Transverse colon (tissue), 4 donors: ENCODE results near the gene TNS1. TPM values are rescaled to one million over a fixed set of nuclear protein-coding genes. Genes with fewer than 3 reads are reported as not detected.

Experiments used
- DNase-seq: peaks from one replicate; pipeline ENCODE4 v3.0.0-alpha.2; 2019
- H3K27ac ChIP-seq, 4 donors: fragments of 200-600 bp; sonication (generic); 2 replicates each; pipeline ENCODE4 v1.5.1; 2016 to 2018; ENCODE audit warnings: inconsistent platforms in 4 of 4
- H3K27me3 ChIP-seq: fragments of 200-600 bp; sonication (generic); 2 replicates; pipeline ENCODE4 v1.5.1; 2017; ENCODE audit warnings: inconsistent platforms
- H3K36me3 ChIP-seq, 4 donors: fragments of 200-600 bp; sonication (generic); 2 replicates each; pipeline ENCODE4 v1.5.1; 2017 to 2019; ENCODE audit warnings: inconsistent platforms in 4 of 4
- H3K4me1 ChIP-seq, 4 donors: fragments of 200-600 bp; sonication (generic); 2 replicates each; pipeline ENCODE4 v1.5.1; 2017 to 2020; ENCODE audit warnings: inconsistent platforms in 4 of 4
- H3K4me3 ChIP-seq, 4 donors: fragments of 200-600 bp; sonication (generic); 1 replicate in 1 of 4; 2 replicates in 3 of 4; pipeline versions ENCODE4 v1.5.1 to v1.6.1; 2017 to 2019; ENCODE audit warnings: inconsistent platforms in 4 of 4
- H3K9me3 ChIP-seq, 2 donors: fragments of 200-600 bp; sonication (generic); 2 replicates each; pipeline ENCODE4 v1.5.1; 2017 to 2019; ENCODE audit warnings: inconsistent platforms in 2 of 2
- CTCF ChIP-seq, 5 experiments: fragments of 200-600 bp in 3 of 5; fragments of 450-650 bp in 2 of 5; sonication (generic) in 3 of 5; IDR thresholded peaks; 1 replicate in 2 of 5; 2 replicates in 3 of 5; pipeline ENCODE4 v1.5.1; 2016 to 2017; ENCODE audit warnings: antibody characterized with exemption in 5 of 5, inconsistent platforms in 3 of 5, mild to moderate bottlenecking in 2 of 5, moderate library complexity in 1 of 5
- EP300 ChIP-seq: sonication (generic); formaldehyde crosslinking; IDR thresholded peaks from one replicate; pipeline ENCODE4 v1.6.1; 2017; ENCODE audit warnings: antibody characterized with exemption, low read depth
- POLR2A ChIP-seq: fragments of 450-650 bp; IDR thresholded peaks from one replicate; pipeline ENCODE4 v1.6.1; 2016; ENCODE audit warnings: antibody characterized with exemption, mild to moderate bottlenecking, moderate library complexity
- POLR2AphosphoS5 ChIP-seq, 3 donors: sonication (generic); formaldehyde crosslinking; IDR thresholded peaks; one replicate each; pipeline ENCODE4 v1.6.1; 2016; ENCODE audit warnings: antibody characterized with exemption in 3 of 3
- WGBS, 2 donors: methylation state at CpG; one replicate each; pipeline ENCODE4 v1.1.5; 2018; ENCODE audit warnings: low coverage in 1 of 2; 5-methylcytosine and 5-hydroxymethylcytosine counted together
- in situ Hi-C, 4 donors: fragments of 200-750 bp; cut with MboI; loops; one replicate each; pipeline versions ENCODE4 v1.15.0 to v1.15.1; 2017; ENCODE audit warnings: low sequenced_read_pairs in 3 of 4, low pct_ligation_motif_present in 1 of 4, low pct_unique_long_range_greater_than_20kb in 1 of 4
- intact Hi-C: fragments of 100-400 bp; cut with DNase I; formaldehyde crosslinking; loops from one replicate; pipeline ENCODE4 v1.15.1; 2023; ENCODE audit warnings: low total_unique reads
- total RNA-seq, 4 donors: library from RNA; depleted of rRNA; stranded (reverse); fragments of >200 nt; gene quantifications; one replicate each; pipeline ENCODE4 v1.1.0, GENCODE V29; 2016

The TNS1 gene
- total RNA-seq, 4 donors from 2014 or later: 101 to 487 (median 231) TPM

- no peak for DNase-seq
- in situ Hi-C loops (no loop called here), intact Hi-C loops (no loop called here)
- H3K4me3 ChIP-seq: no peak overlapping the region
- H3K27me3 ChIP-seq: no peaks in the 10 kb centered on the region
- WGBS, 2 donors: 68 to 83% methylated on average over 3 to 4 of the region's 4 CpGs
- H3K27ac ChIP-seq: peak overlapping the region in 1 of 4 donors; percentile 73
- H3K36me3 ChIP-seq: no peaks in the 10 kb centered on the region
- H3K4me1 ChIP-seq: peaks cover 0 to 29% (median 19%) of the 10 kb centered on the region in 4 donors
- TF ChIP-seq POLR2A: no peak
- no peak for TF ChIP-seq EP300
- TF ChIP-seq POLR2AphosphoS5 (IDR thresholded peaks at IDR 0.05): no peak
- TF ChIP-seq CTCF (IDR thresholded peaks at IDR 0.05): no peak
- H3K9me3 ChIP-seq: no peaks in the 10 kb centered on the region
Measured at GRCh38 chr2:217820904-217821303, 181.9 kb downstream of the TNS1 start.

GRCh38 chr2:217820091-217820819, 182.5 kb downstream of the TNS1 start:
- Histone ChIP-seq H3K4me3 (no peak overlapping the region), H3K36me3 (no peaks in the 10 kb centered on the region), H3K27me3 (no peaks in the 10 kb centered on the region), H3K4me1 (peaks cover 0 to 29% (median 21%) of the 10 kb centered on the region in 4 donors), H3K9me3 (no peaks in the 10 kb centered on the region), H3K27ac (peak overlapping the region in 1 of 4 donors; percentile 74)
- DNase-seq: no peak
- TF ChIP-seq POLR2AphosphoS5 (IDR thresholded peaks at IDR 0.05) (no peak), POLR2A (no peak), EP300 (no peak)
- in situ Hi-C loops: no loop called here
- intact Hi-C loops: no loop called here
- 64 to 70% methylated on average over 4 to 7 of the region's 7 CpGs for WGBS, 2 donors

GRCh38 chr2:217818293-217818850, 184.4 kb downstream of the TNS1 start:
- no peak for DNase-seq
- no peak for TF ChIP-seq EP300
- TF ChIP-seq POLR2A: no peak
- TF ChIP-seq CTCF (IDR thresholded peaks at IDR 0.05): no peak
- TF ChIP-seq POLR2AphosphoS5 (IDR thresholded peaks at IDR 0.05): no peak
- no peaks in the 10 kb centered on the region for H3K9me3 ChIP-seq
- H3K27ac ChIP-seq: peak overlapping the region in 3 of 4 donors; percentile 46 to 74 (median 56)
- in situ Hi-C loops: no loop called here
- peaks cover 0 to 33% (median 21%) of the 10 kb centered on the region in 4 donors for H3K4me1 ChIP-seq
- H3K27me3 ChIP-seq: no peaks in the 10 kb centered on the region
- intact Hi-C loops: no loop called here
- peaks cover 0 to 2% (median 0%) of the 10 kb centered on the region in 4 donors for H3K36me3 ChIP-seq
- WGBS, 2 donors: 72 to 93% methylated on average over 3 to 12 of the region's 19 CpGs
- H3K4me3 ChIP-seq: no peak overlapping the region

- peak overlapping the region; percentile 29 to 74 (median 51) for H3K27ac ChIP-seq
- 80 to 84% methylated on average over 8 to 23 of the region's 26 CpGs for WGBS, 2 donors
- intact Hi-C loops (no loop called here), in situ Hi-C loops (no loop called here)
- no peak overlapping the region for H3K4me3 ChIP-seq
- peaks cover 0 to 34% (median 19%) of the 10 kb centered on the region in 4 donors for H3K4me1 ChIP-seq
- no peaks in the 10 kb centered on the region for H3K27me3 ChIP-seq
- TF ChIP-seq POLR2A (no peak), CTCF (IDR thresholded peaks at IDR 0.05) (no peak), EP300 (no peak), POLR2AphosphoS5 (IDR thresholded peaks at IDR 0.05) (no peak)
- no peaks in the 10 kb centered on the region for H3K9me3 ChIP-seq
- H3K36me3 ChIP-seq: peaks cover 0 to 8% (median 0%) of the 10 kb centered on the region in 4 donors
- no peak for DNase-seq
Measured at GRCh38 chr2:217817466-217818292, 185.1 kb downstream of the TNS1 start.
